ENCODE measurements around the gene SMG6.

DNA sequence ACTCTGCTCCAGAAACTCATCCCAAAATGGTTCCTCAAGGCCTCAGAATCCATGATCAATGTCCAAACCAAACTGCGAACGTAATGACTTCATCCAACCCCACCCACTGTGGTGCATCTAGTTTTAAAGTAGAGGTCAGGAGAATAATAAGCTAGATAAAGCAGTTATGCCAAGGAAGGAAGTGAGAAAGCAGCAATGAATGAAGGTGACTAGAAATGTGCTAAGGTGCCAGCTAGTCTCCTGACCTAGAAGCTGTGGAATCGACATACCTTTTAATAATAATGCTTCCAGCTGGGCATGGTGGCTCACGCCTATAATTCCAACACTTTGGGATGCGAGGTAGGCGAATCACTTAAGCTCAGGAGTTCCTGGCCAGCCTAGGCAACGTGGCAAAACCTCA lies 99.2 kb downstream of the SMG6 start:
- TF ChIP-seq EZH2 (IDR thresholded peaks at IDR 0.05; ENCODE audit: insufficient read depth, poor library complexity, severe bottlenecking) = no peak
- no peak for TF ChIP-seq EZH2phosphoT487 (IDR thresholded peaks at IDR 0.05; ENCODE audit: insufficient read depth, low read depth)
